Measurements from ENCODE around the gene TNIP1.

DNA sequence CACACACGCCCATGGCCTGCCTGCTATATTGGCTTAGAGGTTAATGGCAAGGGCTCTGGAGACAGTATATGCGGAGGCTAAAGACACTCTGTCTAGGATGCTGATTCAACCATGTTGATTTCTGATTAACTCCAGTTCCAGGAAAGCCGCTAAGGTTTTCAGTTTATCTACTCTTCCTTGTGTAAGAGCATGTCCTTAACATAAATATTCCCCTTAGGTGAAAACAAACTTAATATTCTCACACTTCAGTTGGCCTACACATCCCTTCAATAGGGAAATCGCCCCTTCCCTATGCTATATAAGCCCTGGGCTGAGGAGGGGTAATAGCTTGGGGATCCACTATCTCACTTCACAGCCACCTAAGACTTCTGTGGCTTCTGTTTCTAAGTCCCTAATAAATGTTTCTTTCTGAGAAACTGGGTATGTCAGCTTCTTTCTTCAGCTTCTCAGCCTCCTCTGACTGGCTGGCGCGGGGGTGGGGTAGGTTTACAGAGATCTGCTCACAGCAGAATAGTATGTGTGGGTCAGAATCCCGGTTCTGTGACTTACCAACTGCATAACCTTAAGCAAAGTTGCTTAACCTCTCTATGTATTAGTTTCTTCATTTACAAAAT is 64.8 kb downstream of the TNIP1 start:
- TF ChIP-seq CTCF (IDR thresholded peaks at IDR 0.05) (no peak), POLR2A (IDR thresholded peaks at IDR 0.05) (no peak)

All from testis (tissue), 2 donors.